Mesenchymal stem cell (in vitro differentiated cells and primary cell): ENCODE data around the gene SNRNP35. TPM values are rescaled to one million over a fixed set of nuclear protein-coding genes. Genes with fewer than 3 reads are reported as not detected.
"Not testable (repeated sequence)": the region's sequence is repeated elsewhere in the genome, so short reads cannot be mapped to it uniquely, and the experiment has no call there.

Source experiments
- DNase-seq: peaks from one replicate; pipeline ENCODE4 v3.0.0-alpha.2; 2013
- H2AFZ ChIP-seq: one replicate; pipeline ENCODE4 v1.6.1; 2013; ENCODE audit warnings: low read depth, mild to moderate bottlenecking, control low read depth, inconsistent platforms, low read length, moderate library complexity
- H2AK5ac ChIP-seq: 2 replicates; pipeline ENCODE4 v1.6.1; 2013; ENCODE audit warnings: low read length, moderate library complexity, mild to moderate bottlenecking, inconsistent platforms; ENCODE audit not compliant: severe bottlenecking
- H2BK120ac ChIP-seq: one replicate; pipeline ENCODE4 v1.6.1; 2013; ENCODE audit warnings: low read depth, mild to moderate bottlenecking, inconsistent platforms, low read length, moderate library complexity
- H2BK12ac ChIP-seq, 2 experiments: one replicate each; pipeline ENCODE4 v1.6.1; 2013; ENCODE audit warnings: inconsistent platforms in 2 of 2, low read length in 2 of 2, mild to moderate bottlenecking in 2 of 2, moderate library complexity in 2 of 2, control low read depth in 1 of 2
- H2BK15ac ChIP-seq: one replicate; pipeline ENCODE4 v1.6.1; 2013; ENCODE audit warnings: mild to moderate bottlenecking, low read depth, inconsistent platforms; ENCODE audit not compliant: poor library complexity, severe bottlenecking
- H2BK5ac ChIP-seq: 2 replicates; pipeline ENCODE4 v1.6.1; 2013; ENCODE audit warnings: low read depth, mild to moderate bottlenecking, low read length, control low read depth, inconsistent platforms; ENCODE audit not compliant: poor library complexity, severe bottlenecking
- H3K14ac ChIP-seq, 2 experiments: one replicate each; pipeline ENCODE4 v1.6.1; 2013; ENCODE audit warnings: inconsistent platforms in 2 of 2, low read length in 2 of 2, control low read depth in 1 of 2, mild to moderate bottlenecking in 1 of 2, moderate library complexity in 1 of 2
- H3K18ac ChIP-seq, 2 experiments: one replicate each; pipeline ENCODE4 v1.6.1; 2013; ENCODE audit warnings: inconsistent platforms in 2 of 2, low read length in 2 of 2, control low read depth in 1 of 2, low read depth in 1 of 2, mild to moderate bottlenecking in 1 of 2
- H3K23ac ChIP-seq, 2 experiments: one replicate each; pipeline ENCODE4 v1.6.1; 2013; ENCODE audit warnings: inconsistent platforms in 2 of 2, low read length in 2 of 2, mild to moderate bottlenecking in 2 of 2, moderate library complexity in 2 of 2, control low read depth in 1 of 2
- H3K27ac ChIP-seq: 2 replicates; pipeline ENCODE4 v1.5.1; 2013; ENCODE audit warnings: mild to moderate bottlenecking, moderate library complexity, low read length, control low read depth, inconsistent platforms; ENCODE audit not compliant: poor library complexity, severe bottlenecking
- H3K27me3 ChIP-seq, 2 experiments: 2 replicates each; pipeline versions ENCODE4 v1.6.1 to v1.7.0; 2013; ENCODE audit warnings: low read length in 2 of 2, mild to moderate bottlenecking in 2 of 2, moderate library complexity in 2 of 2, control low read depth in 1 of 2, inconsistent platforms in 1 of 2; ENCODE audit not compliant: control insufficient read depth in 1 of 2, insufficient read depth in 1 of 2
- H3K36me3 ChIP-seq, 2 experiments: 2 replicates each; pipeline versions ENCODE4 v1.6.1 to v1.7.0; 2013; ENCODE audit warnings: low read length in 2 of 2, control low read depth in 1 of 2, inconsistent platforms in 1 of 2, low read depth in 1 of 2, mild to moderate bottlenecking in 1 of 2; ENCODE audit not compliant: insufficient read depth in 2 of 2, control insufficient read depth in 1 of 2
- H3K4ac ChIP-seq, 2 experiments: one replicate each; pipeline ENCODE4 v1.6.1; 2013; ENCODE audit warnings: inconsistent platforms in 2 of 2, low read length in 2 of 2, mild to moderate bottlenecking in 2 of 2, moderate library complexity in 2 of 2, control low read depth in 1 of 2, low read depth in 1 of 2
- H3K4me1 ChIP-seq: 2 replicates; pipeline ENCODE4 v1.6.1; 2013; ENCODE audit warnings: low read depth, low read length, control low read depth; ENCODE audit not compliant: control insufficient read depth, insufficient read depth
- H3K4me2 ChIP-seq: 2 replicates; pipeline ENCODE4 v1.6.1; 2013; ENCODE audit warnings: low read length, mild to moderate bottlenecking, inconsistent platforms; ENCODE audit not compliant: poor library complexity, severe bottlenecking
- H3K4me3 ChIP-seq, 2 experiments: 2 replicates each; pipeline versions ENCODE4 v1.5.1 to v1.7.0; 2013; ENCODE audit warnings: low read length in 2 of 2, mild to moderate bottlenecking in 2 of 2, control low read depth in 1 of 2, low read depth in 1 of 2; ENCODE audit not compliant: insufficient read depth in 1 of 2
- H3K79me1 ChIP-seq: replicated peaks from 2 replicates; pipeline ENCODE4 v1.6.1; 2013; ENCODE audit warnings: mild to moderate bottlenecking, control low read depth, low read length, inconsistent platforms; ENCODE audit not compliant: poor library complexity, severe bottlenecking
- H3K9ac ChIP-seq: 2 replicates; pipeline ENCODE4 v1.7.0; 2013; ENCODE audit warnings: mild to moderate bottlenecking, low read length, moderate library complexity
- H3K9me3 ChIP-seq: 2 replicates; pipeline ENCODE4 v1.7.0; 2013; ENCODE audit warnings: mild to moderate bottlenecking, low read length; ENCODE audit not compliant: control insufficient read depth
- H4K8ac ChIP-seq: one replicate; pipeline ENCODE4 v1.6.1; 2013; ENCODE audit warnings: inconsistent platforms, mild to moderate bottlenecking, low read length, moderate library complexity
- H4K91ac ChIP-seq: one replicate; pipeline ENCODE4 v1.6.1; 2013; ENCODE audit warnings: mild to moderate bottlenecking, low read length, inconsistent platforms
- WGBS: methylation state at CpG from one replicate; pipeline ENCODE4 v1.1.7; 2013; ENCODE audit warnings: mixed read lengths; 5-methylcytosine and 5-hydroxymethylcytosine counted together
- polyA plus RNA-seq, 2 experiments: library from polyadenylated mRNA; stranded (reverse); fragments of 200-250 nt; gene quantifications; one replicate each; pipeline ENCODE4 v1.2.3, GENCODE V29; 2013

SNRNP35 gene, protein sequence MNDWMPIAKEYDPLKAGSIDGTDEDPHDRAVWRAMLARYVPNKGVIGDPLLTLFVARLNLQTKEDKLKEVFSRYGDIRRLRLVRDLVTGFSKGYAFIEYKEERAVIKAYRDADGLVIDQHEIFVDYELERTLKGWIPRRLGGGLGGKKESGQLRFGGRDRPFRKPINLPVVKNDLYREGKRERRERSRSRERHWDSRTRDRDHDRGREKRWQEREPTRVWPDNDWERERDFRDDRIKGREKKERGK
- 12.3 TPM for polyA plus RNA-seq (2013, experiment 1 of 2)
- 11.3 TPM for polyA plus RNA-seq (2013, experiment 2 of 2)

GRCh38 chr12:123457980-123458779, at the start of gene SNRNP35:
TSS of gene SNRNP35 (plus strand) at chr12:123458139. CDS start at chr12:123465541, 7,402 bp downstream.
- peak within 1 kb of the TSS; percentile 86 for H2BK5ac ChIP-seq
- peaks cover 0 to 4% of the 10 kb centered on the region in 2 experiments for H3K36me3 ChIP-seq
- H3K9ac ChIP-seq = peak within 1 kb of the TSS; percentile 91
- under 1% methylated on average over 48 of the region's 48 CpGs for WGBS
- peak within 1 kb of the TSS; percentile 69 to 97 for H3K4ac ChIP-seq
- peak; percentile 90 for DNase-seq
- peak within 1 kb of the TSS; percentile 43 for H2AFZ ChIP-seq
- H3K4me1 ChIP-seq = peaks cover 5% of the 10 kb centered on the region
- peak within 1 kb of the TSS; percentile 96 for H3K27ac ChIP-seq
- H3K27me3 ChIP-seq = no peaks in the 10 kb centered on the region
- H3K9me3 ChIP-seq = no peaks in the 10 kb centered on the region
- peak within 1 kb of the TSS; percentile 89 for H2BK120ac ChIP-seq
- peak within 1 kb of the TSS; percentile 80 to 82 for H3K4me3 ChIP-seq
- peak within 1 kb of the TSS; percentile 100 for H4K8ac ChIP-seq
- peak within 1 kb of the TSS; percentile 75 for H2BK15ac ChIP-seq
- H3K18ac ChIP-seq = peak within 1 kb of the TSS; percentile 89 to 99
- peak within 1 kb of the TSS; percentile 86 for H4K91ac ChIP-seq
- no peak within 1 kb of the TSS for H3K23ac ChIP-seq
- H3K4me2 ChIP-seq = peak within 1 kb of the TSS; percentile 62
- H2BK12ac ChIP-seq = no peak within 1 kb of the TSS
- H3K14ac ChIP-seq = peak within 1 kb of the TSS in 1 of 2 experiments; percentile 29
- peaks cover 10% of the 10 kb centered on the region for H3K79me1 ChIP-seq
- H2AK5ac ChIP-seq = peak within 1 kb of the TSS; percentile 31

- not testable (repeated sequence) for H2AK5ac ChIP-seq, H4K91ac ChIP-seq, H3K14ac ChIP-seq, DNase-seq, H3K9ac ChIP-seq, H3K4me2 ChIP-seq, H2AFZ ChIP-seq, H2BK12ac ChIP-seq, H2BK120ac ChIP-seq, H2BK15ac ChIP-seq, H3K4me1 ChIP-seq, H2BK5ac ChIP-seq, H3K23ac ChIP-seq, H3K27ac ChIP-seq, H3K4ac ChIP-seq, H3K18ac ChIP-seq, H3K9me3 ChIP-seq, H3K27me3 ChIP-seq, H4K8ac ChIP-seq, H3K4me3 ChIP-seq
- WGBS = 97% methylated on average over 4 of the region's 7 CpGs
- Histone ChIP-seq H3K36me3 (peaks cover 58% of the 10 kb centered on the region in 2 experiments), H3K79me1 (peaks cover 16% of the 10 kb centered on the region)
Measured at GRCh38 chr12:123408619-123409018, 49.3 kb upstream of the SNRNP35 start.

DNA sequence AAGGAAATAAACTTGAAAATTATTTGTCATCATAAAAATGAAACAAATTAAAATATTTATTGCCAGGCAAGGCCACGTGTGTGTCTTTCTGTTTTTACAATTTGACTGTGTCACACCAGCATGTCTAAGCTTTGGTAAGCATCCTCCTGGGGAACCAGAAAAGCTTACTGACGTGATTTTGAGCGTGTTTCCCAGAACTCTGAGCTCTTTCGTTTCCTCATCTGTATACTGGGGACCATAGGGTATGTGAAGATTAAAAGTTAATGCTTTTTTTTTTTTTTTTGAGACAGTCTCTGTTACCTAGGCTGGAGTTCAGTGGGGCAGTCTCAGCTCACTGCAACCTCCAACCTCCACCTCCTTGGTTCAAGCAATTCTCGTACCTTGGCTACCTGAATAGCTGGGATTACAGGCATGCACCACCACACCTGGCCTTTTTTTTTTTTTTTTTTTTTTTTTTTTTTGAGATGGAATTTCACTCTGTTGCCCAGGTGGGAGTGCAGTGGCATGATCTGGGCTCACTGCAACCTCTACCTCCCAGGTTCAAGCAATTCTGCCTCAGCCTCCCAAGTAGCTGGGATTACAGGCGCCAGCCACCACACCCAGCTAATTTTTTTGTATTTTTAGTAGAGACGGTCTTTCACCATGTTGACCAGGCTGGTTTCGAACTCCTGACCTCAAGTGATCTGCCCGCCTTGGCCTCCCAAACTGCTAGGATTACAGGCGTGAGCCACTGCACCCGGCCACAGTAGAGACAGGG, 48.5 kb upstream of the SNRNP35 start:
- not testable (repeated sequence) for H4K91ac ChIP-seq, DNase-seq, H4K8ac ChIP-seq, H3K23ac ChIP-seq, H3K18ac ChIP-seq, H2AK5ac ChIP-seq, H3K79me1 ChIP-seq, H3K14ac ChIP-seq, H3K9me3 ChIP-seq, H3K4ac ChIP-seq, H2BK12ac ChIP-seq, H3K27me3 ChIP-seq, H2BK15ac ChIP-seq, H2BK5ac ChIP-seq, H2AFZ ChIP-seq, H3K4me1 ChIP-seq, H3K27ac ChIP-seq, H3K4me3 ChIP-seq, H3K9ac ChIP-seq, H3K4me2 ChIP-seq, H2BK120ac ChIP-seq
- 91% methylated on average over 10 of the region's 11 CpGs for WGBS
- H3K36me3 ChIP-seq = peaks cover 50% of the 10 kb centered on the region in 2 experiments
